ENCODE data around the gene DISP2. TPM values are rescaled to one million over a fixed set of nuclear protein-coding genes. Genes with fewer than 3 reads are reported as not detected.

The DISP2 gene
- total RNA-seq, 1 donor from 2014 or later = 0.38 TPM

- ChIA-PET CTCF (interaction anchor here (8.6 kb wide), 1 partner anchor 51 kb away, joined by 36 read pairs; no protein-coding TSS in a partner anchor), POLR2A (no interaction called here)
- no peak for TF ChIP-seq CTCF (IDR thresholded peaks at IDR 0.05)
- intact Hi-C loops (cut with micrococcal nuclease) = no loop called here
- no peak overlapping the region for H3K27ac Mint-ChIP-seq
- no peaks in the 10 kb centered on the region for H3K9me3 Mint-ChIP-seq
- no peak for DNase-seq
- H3K36me3 Mint-ChIP-seq (ENCODE audit: low read depth) = no peaks in the 10 kb centered on the region
- H3K4me1 Mint-ChIP-seq = peaks cover 19% of the 10 kb centered on the region
- H3K27me3 Mint-ChIP-seq = no peaks in the 10 kb centered on the region
- no peak for ATAC-seq (ENCODE audit: low read depth)
- no peak overlapping the region for H3K4me3 Mint-ChIP-seq
Observed at GRCh38 chr15:40331026-40331425, 27.0 kb upstream of the DISP2 start.

GRCh38 chr15:40331637-40332036 is 26.4 kb upstream of the DISP2 start:
- no peak overlapping the region for H3K4me3 Mint-ChIP-seq
- intact Hi-C loops (cut with micrococcal nuclease) = no loop called here

GRCh38 chr15:40332113-40332781 is 25.8 kb upstream of the DISP2 start:
- Mint-ChIP-seq H3K36me3 (ENCODE audit: low read depth) (no peaks in the 10 kb centered on the region), H3K4me1 (peaks cover 25% of the 10 kb centered on the region), H3K4me3 (no peak overlapping the region), H3K27me3 (no peaks in the 10 kb centered on the region), H3K27ac (no peak overlapping the region), H3K9me3 (no peaks in the 10 kb centered on the region)
- no peak for ATAC-seq (ENCODE audit: low read depth)
- TF ChIP-seq CTCF (IDR thresholded peaks at IDR 0.05) = no peak
- intact Hi-C loops (cut with micrococcal nuclease) = no loop called here
- DNase-seq = no peak
- POLR2A ChIA-PET = interaction anchor here (0.5 to 1.6 kb wide), 4 partner anchors 9 to 257 kb away, joined by 3 read pairs; no protein-coding TSS in a partner anchor
- CTCF ChIA-PET = interaction anchor here (1.1 to 8.6 kb wide), 3 partner anchors 9 to 53 kb away, joined by 4 to 36 read pairs (median 5); no protein-coding TSS in a partner anchor

More at GRCh38 chr15:40331637-40332036, 26.4 kb upstream of the DISP2 start:
- ATAC-seq (ENCODE audit: low read depth) (no peak), DNase-seq (no peak)
- TF ChIP-seq CTCF (IDR thresholded peaks at IDR 0.05) = no peak
- no peaks in the 10 kb centered on the region for H3K9me3 Mint-ChIP-seq
- no peak overlapping the region for H3K27ac Mint-ChIP-seq
- H3K27me3 Mint-ChIP-seq = no peaks in the 10 kb centered on the region
- CTCF ChIA-PET = interaction anchor here (1.1 to 8.6 kb wide), 3 partner anchors 9 to 52 kb away, joined by 4 to 36 read pairs (median 5); no protein-coding TSS in a partner anchor
- POLR2A ChIA-PET = interaction anchor here (0.6 to 1.6 kb wide), 4 partner anchors 9 to 599 kb away, joined by 3 to 6 read pairs (median 3); no protein-coding TSS in a partner anchor
- no peaks in the 10 kb centered on the region for H3K36me3 Mint-ChIP-seq (ENCODE audit: low read depth)
- peaks cover 20% of the 10 kb centered on the region for H3K4me1 Mint-ChIP-seq

GRCh38 chr15:40333922-40334492 is 24.0 kb upstream of the DISP2 start:
- DNase-seq = no peak
- Mint-ChIP-seq H3K27ac (no peak overlapping the region), H3K36me3 (ENCODE audit: low read depth) (no peaks in the 10 kb centered on the region), H3K27me3 (no peaks in the 10 kb centered on the region), H3K4me3 (peak overlapping the region; percentile 29), H3K4me1 (peaks cover 29% of the 10 kb centered on the region), H3K9me3 (no peaks in the 10 kb centered on the region)
- intact Hi-C loops (cut with micrococcal nuclease) = loop anchor here (1.0 kb wide), 1 partner anchor 11 kb away; the partner anchor contains the start of gene INAFM2
- ChIA-PET POLR2A (interaction anchor here (1.6 to 2.5 kb wide), 2 partner anchors 9 to 11 kb away, joined by 5 to 10 read pairs; partner anchors contain the start of gene INAFM2), CTCF (interaction anchor here (1.4 to 13.8 kb wide), 5 partner anchors 8 to 88 kb away, joined by 5 to 310 read pairs (median 6); partner anchors contain the start of genes INAFM2 and PLCB2)
- TF ChIP-seq CTCF (IDR thresholded peaks at IDR 0.05) = no peak
- peak; percentile 48 for ATAC-seq (ENCODE audit: low read depth)

- H3K4me1 Mint-ChIP-seq = peaks cover 29% of the 10 kb centered on the region
Observed at GRCh38 chr15:40334541-40334940, 23.5 kb upstream of the DISP2 start.

More at GRCh38 chr15:40334541-40334940, 23.5 kb upstream of the DISP2 start:
- no peak for ATAC-seq (ENCODE audit: low read depth)
- H3K36me3 Mint-ChIP-seq (ENCODE audit: low read depth) = no peaks in the 10 kb centered on the region
- DNase-seq = no peak
- H3K9me3 Mint-ChIP-seq = no peaks in the 10 kb centered on the region
- H3K4me3 Mint-ChIP-seq = no peak overlapping the region
- intact Hi-C loops (cut with micrococcal nuclease) = no loop called here
- CTCF ChIA-PET = interaction anchor here (1.4 to 13.8 kb wide), 5 partner anchors 9 to 87 kb away, joined by 5 to 310 read pairs (median 6); partner anchors contain the start of genes INAFM2 and PLCB2
- H3K27me3 Mint-ChIP-seq = no peaks in the 10 kb centered on the region
- no peak for TF ChIP-seq CTCF (IDR thresholded peaks at IDR 0.05)
- H3K27ac Mint-ChIP-seq = no peak overlapping the region
- POLR2A ChIA-PET = interaction anchor here (1.6 to 2.5 kb wide), 2 partner anchors 9 to 11 kb away, joined by 5 to 10 read pairs; partner anchors contain the start of gene INAFM2

All from activated B cell treated with CpG ODN at 0.5 μM for 24 hours (primary cell).